NCI-H460 (cell line): Measurements from ENCODE around the gene MICAL2. TPM values are rescaled to one million over a fixed set of nuclear protein-coding genes. Genes with fewer than 3 reads are reported as not detected.

Experiments
- DNase-seq: peaks from one replicate; pipeline ENCODE4 v3.0.0-alpha.2; 2016; ENCODE audit warnings: low read depth; ENCODE audit errors: extremely low read depth
- total RNA-seq: library from RNA; depleted of rRNA; stranded (reverse); fragments of >200 nt; shearing (Covaris generic); gene quantifications from 2 replicates; pipeline ENCODE4 v1.2.3, GENCODE V29; 2014

MICAL2 gene
- total RNA-seq, 1 experiment from 2014 or later = 1.4 TPM

GRCh38 chr11:12182676-12183541, 72.5 kb downstream of the MICAL2 start:
- DNase-seq = no peak

DNA sequence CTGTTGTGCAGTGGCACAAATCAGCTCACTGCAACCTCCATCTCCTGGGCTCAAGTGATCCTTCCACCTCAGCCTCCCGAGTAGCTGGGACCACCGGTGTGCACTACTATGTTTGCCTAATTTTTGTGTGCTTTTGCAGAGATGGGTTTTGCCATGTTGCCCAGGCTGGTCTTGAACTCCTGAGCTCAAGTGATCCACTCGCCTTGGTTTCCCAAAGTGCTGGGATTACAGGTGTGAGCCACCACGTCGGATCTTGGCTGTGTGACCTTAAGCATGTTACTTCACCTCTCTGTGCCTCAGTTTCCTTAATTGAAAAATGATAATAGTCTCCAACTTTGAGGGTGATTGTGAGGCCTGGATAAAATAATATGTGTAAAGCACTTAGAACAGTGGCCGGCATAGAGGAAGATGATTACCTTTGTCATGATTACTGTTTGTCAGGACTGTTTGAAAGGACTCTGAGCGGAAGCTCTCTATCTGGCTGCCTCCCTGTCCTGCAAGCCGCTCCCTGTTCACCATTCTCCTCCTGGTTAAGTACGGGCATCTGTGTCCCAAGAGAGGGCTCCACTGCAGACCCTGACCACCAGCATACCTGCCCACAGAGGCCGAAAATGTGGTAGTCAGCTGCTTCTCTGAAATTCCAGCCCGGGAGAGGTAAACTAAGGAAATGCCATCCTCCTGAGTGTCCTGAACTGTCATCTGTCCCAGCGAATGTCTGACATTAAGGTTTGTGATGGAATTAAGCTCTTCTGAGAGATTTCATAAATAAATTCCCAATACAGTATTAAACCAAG, 73.6 kb downstream of the MICAL2 start:
- no peak for DNase-seq

DNA sequence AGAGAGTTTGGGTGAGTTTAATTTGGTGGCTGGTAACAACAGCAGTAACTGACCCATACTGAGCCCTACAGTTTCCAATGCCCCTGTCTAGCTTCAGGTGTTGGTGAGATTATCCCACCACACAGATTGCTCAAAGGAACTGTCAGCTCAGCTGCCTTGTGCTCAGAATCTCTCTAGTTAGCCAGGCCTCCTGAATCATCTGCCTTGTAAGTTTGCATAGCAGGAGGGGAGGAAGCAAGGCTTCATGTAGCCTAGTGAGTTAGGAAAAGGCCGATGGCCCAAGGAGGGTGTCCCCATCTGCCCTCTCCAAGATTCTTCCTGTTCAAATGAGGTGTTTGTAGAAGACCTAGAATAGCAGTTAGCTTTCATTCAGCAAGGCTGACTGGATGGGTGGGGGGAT, 74.3 kb downstream of the MICAL2 start:
- DNase-seq = no peak

DNA sequence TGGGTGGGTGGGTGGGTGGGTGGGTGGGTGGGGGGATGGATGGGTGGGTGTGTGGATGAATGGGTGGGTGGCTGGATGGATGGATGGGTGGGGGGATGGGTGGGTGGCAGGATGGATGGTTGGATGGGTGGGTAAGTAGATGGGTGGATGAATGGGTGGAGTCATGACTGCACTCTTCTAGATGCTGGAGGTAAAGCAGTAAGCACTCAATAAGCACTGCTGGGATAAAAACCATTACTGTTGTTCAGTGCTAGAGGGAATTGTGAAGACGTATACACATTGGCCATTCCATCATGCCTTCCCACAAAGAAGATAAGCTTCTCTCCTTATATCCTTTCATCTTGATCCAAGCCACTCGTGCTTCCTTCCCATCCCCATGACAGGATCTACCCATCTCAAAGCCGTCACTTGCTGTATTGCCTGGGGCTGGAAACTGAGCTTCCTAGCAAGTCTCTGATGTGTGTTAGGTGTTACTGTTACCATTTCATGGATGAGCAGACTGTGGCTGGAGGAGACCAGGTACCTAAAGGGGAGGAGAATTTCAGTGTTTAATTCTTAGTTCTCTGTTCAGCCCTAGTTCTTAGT, 74.8 kb downstream of the MICAL2 start:
- DNase-seq = no peak

- no peak for DNase-seq
These were observed 75.5 kb downstream of the MICAL2 start for GRCh38 chr11:12185914-12186313.

DNA sequence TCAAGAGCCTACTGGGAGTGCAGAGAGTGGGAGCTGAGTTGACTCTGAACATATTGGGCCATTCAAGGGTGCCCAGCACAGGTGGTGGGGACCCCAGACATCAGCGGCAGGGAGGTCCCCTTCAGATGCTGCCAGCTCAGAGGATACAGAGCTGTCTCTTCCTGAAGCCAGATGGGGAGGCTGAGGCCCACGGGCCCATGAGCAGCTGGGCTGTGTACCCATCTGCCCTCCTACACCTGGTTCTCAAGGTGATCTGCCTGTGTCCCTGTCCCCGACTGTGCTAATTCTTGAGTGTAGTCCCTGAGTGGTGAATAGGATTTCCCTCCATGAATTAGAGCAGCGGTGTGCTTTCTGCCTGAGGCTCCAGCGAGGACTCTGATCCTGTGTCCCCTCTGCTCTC, 76.3 kb downstream of the MICAL2 start:
- no peak for DNase-seq

DNA sequence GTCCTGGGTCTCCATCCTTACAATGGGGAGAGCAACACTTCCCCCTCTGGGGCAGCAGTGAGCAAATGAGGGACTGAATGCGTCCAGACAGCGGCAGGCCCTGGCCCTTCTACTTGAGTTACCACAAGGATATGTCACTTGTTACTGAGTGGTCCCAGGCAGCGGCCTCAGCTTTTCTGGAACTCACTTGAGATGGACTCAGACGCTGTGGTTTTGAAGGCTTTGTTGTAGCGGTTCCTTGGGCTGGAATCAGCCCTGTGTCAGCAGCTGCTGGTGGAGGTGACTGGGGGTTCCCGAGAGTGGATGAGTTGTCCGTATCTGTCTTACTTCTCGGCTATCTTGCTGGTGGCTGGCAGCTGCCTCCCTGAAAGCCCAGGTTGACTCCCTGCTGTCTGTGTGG, 77.0 kb downstream of the MICAL2 start:
- DNase-seq = no peak

DNA sequence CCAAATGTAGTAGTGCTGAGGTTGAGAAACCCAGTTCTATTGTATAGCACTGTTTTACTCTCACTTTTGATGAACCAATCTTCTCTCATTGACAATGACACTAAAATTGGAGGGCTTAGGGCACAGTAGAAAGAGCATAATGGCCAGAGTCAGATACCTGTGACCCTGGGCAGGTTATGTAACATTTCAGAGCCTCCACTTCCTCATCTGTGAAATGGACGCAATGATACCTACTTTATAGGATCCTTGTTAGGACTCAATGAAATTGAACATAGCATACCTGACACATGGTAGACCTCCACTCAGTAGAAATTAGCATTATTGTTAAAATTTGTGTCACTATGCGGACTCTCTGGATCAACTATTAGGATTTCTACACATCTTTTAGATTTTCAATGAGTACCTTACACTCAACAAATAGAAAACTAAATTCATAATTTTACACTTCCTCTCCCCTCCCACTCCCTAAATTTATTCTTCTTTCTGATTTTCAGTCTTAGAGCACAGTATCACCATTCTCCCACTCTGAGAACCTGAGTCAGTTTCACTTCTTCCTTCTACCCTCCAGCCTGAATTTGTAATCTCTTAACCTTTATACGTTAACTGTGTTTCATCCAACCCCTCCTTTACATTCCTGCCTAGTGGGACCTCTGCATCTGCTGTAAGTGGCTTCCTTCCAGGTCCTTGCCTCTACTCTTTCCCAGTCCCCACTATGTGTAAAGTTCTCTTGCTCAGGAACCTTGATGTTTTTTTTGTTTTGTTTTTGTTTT, 78.3 kb downstream of the MICAL2 start:
- DNase-seq = no peak

DNA sequence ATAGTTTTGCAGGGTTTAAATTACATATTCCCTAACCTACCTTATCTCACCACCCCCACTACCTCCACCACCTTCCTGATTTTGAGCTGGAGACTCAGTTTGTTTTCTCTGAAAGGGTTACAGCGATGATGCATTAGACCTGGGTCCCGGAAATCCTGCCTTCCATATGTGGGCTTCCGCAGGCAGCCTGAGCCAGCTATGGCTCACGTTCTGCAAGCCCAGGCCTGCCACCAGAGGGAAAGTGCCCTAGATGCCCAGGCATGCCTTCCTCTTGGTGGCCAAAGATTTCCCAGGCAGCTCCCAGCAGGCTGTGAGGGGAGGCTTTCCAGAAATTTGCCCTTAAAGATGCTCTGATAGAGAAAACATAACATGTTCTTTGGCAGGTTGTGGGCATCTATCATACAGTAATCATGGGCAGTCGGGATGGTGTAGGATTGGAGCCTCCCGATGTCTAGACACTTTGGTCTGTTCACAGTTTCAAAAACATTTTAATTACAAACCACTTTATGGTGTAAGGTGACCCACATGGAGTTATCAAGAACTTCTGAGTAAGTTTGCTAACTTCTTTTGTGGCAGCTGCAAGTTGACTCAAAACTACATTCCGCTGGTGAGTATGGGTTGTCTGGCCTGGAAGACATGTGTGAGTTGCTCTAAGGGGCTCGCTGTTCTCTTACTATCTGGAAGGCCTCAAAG, 79.3 kb downstream of the MICAL2 start:
- no peak for DNase-seq

DNA sequence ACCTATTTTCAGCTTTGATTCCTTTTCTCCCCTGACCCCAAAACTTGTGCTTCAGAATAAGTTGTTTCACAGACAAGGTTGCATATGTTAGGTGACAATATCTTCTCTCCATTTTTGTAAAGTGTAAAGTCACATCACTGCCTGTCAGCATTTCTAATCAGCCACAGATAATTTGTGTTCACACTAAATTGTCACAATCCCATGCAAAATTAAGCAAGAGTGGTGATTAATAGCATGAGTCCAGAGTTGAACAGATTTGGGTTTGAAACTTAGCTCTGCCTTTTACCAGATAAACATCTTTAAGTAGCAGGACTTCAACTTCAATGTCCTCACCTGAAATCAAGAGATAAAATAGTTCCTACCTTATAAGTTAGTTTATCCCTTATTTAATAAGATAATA, 80.1 kb downstream of the MICAL2 start:
- no peak for DNase-seq

DNA sequence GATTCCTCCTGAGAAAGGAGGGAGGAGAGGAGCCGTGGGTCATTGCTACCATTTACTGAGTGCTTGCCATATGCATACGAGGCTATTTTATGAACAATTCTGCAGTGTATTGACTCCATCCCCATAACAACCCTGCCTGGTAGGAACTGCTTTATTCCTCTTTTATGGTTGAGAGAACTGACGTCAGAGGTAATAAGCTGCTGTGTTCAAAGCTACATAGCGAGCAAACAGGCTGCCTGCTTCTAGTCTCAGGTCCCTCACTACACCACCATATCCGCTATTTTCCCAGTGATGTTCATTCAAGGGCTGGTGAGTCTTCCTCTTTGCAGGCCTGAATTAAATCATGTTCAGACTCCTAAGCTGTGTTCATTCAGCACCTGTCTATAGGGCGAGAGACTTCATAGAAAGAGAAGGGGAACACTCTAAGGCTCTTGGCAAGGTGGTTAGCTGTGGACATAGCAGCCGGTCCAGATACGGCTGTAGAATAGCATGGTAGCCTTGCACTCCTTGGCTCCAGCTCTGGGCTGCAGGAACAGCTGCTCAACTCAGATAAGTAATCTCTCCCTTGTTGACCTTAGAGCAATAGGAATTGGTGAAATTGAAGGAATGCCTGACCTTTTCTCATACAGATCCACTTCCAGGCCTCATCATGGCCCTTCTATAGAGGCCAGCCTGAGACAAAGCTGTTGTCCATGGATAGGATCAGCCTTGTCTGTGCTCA, 82.6 kb downstream of the MICAL2 start:
- DNase-seq = no peak

DNA sequence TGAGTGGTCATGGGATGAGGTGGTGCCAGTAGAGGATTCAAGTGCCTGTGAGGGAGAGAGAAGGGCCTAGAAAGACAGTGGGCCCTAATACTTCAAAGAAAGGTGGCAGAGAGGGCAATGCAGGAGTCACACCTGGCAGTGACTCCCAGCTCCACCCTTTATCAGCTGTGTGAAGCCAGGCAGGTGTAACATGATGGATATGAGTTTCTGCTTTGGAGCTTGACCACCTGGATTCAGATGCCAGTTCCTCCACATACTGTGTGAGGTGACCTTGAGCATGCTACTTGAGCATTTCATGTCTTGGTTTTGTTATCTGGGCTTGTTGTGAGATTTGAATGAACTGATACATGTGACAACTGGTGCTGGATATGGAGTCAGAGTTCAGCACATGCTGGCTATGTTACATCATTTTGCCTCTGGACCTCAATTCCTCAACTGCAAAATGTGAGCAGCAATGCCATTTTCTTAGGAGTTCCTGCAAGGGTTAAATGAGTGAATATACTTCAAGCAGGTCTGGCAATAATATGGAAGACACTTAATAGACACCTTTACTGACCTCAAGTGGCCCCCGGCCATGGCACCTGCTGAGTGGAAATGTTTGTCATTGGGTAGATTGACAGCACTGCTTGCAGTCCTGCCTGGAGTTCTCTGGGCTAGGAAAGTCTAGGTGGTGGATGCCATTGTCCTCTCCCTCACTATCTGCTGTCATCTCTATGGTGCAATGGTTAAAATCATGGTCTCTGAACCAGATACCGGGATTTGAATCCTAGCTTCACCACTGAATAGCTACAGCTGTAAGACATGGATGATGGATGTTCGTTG, 83.3 kb downstream of the MICAL2 start:
- no peak for DNase-seq

DNA sequence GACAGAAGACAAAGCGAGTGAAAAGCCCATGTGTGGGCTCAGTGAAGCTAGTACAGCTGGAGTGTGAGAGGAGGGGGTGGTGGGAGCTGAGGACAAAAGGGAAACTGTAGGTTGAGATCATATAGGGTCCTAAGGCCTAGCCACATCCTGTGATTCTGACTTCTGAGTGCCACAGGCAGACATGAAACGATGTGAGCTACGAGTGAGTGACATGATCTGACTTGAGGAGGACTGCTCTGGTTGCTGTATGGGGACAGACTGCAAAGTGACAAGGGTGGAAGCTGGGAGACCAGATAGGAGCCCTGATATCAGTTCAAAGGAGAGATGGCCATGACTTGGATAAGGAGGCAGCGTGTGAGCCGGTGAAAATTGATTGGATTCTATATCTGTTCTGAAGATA, 85.4 kb downstream of the MICAL2 start:
- DNase-seq = no peak

GRCh38 chr11:12196308-12196707, 85.9 kb downstream of the MICAL2 start:
- no peak for DNase-seq

GRCh38 chr11:12196872-12197271, 86.5 kb downstream of the MICAL2 start:
- no peak for DNase-seq

DNA sequence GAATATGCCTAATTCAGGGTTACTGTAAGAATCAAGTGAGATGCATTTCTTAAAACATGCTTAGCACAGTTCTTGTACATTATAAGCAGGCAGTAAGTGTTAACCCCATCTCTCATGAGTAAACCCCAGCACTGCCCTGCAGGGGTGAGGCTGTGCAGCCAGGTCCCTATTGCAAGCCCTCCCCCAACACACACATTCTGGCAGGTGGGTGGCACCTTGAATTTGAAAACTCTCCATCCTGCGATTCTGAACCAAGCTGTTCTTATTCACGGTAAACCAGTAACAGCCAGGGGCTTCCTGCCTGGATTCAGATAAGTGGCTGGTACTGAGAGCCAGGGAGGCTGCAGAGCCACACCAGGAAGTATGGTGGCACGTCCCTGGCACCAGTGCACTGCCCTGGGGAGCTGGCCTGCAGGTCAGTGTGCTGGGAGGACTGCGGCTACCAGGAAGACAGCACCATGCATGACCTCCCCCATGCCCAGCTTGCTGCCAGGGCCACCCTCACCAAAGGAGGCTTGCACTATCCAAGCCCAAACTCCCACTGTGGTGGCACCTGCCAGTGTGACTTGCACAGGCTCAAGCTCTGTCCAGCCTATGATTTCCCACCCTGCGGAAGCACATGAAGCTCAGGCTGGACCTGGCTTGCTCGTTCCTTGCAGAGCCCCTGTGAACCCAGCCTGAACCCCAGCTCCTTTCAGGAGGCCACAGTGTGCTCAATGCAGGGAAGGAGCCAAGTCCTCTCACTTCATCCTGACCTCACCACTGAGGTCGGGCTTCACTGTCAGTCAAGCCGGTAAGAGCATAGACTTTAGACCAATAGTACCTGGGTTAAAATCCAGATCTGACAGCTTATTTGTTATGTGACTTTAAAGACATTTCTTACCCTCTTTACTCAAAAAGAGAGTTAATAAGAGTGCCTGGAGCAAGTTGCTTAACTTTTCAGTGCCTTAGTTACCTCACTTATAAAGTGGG, 88.1 kb downstream of the MICAL2 start:
- no peak for DNase-seq

DNA sequence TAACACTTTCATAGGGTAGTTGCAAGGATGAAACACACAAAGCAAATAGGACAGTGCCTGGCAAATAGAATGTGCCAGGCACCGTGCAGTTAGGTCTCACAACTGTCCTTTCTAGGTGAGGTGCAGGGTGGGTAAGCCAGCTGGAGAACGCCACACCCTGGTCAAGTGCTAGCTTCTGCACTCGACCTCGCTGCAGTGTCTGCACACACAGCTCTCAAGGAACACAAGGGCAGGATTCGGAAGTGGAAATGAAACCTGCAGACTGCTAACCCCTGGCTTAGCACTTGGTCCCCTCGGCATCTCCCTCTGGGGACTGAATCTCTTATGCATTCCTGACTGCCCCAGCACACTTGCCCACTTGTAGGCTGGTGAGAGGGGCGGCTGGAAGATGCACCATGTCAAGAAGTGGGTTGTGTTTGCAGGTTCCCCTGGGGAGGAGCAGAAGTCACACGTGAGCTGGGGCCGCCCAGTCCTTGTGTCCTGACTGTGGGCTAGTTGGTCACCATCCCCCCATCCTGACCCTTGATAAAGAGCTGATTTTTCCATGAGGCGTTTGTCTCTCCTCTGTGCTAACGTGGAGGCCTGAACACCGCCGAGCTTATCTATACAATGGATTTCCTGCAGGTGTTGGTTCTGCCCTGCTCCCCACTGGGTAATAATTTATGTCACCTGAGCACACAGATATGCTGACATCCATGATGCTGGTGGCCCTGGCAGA, 89.0 kb downstream of the MICAL2 start:
- DNase-seq = no peak
